Midbrain (tissue), 1 donor: ENCODE results near the gene GPR21.
A peak's percentile ranks its signal among the peaks of the same experiment; 100 is the strongest.

ENCODE experiments used
- DNase-seq: peaks from one replicate; lab custom pipeline; 2025; lab: John Stamatoyannopoulos, UW

Gene GPR21

GRCh38 chr9:123063896-123064295 lies 30.4 kb downstream of the GPR21 start:
- DNase-seq, result no peak

GRCh38 chr9:123064716-123065115 lies 31.2 kb downstream of the GPR21 start:
- DNase-seq, result no peak

DNA sequence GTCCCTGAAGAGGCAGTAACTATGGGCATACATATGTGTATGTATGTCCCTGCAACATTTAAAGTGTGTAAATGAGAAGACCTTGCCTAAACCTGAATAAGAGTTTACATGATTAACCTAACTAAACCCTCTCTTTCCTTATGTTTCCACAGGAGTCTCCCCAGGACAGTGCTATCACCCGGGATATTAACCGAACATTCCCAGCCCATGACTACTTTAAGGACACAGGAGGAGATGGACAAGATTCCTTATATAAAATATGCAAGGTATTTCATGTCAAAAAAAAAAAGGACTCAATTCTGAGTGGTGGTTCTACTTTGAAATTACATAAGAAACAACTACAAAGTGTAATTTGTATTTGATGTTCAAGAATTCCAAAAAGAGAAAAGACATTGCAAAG lies 31.7 kb downstream of the GPR21 start:
- DNase-seq, result no peak

GRCh38 chr9:123067136-123067535 lies 33.7 kb downstream of the GPR21 start:
- DNase-seq, result no peak

DNA sequence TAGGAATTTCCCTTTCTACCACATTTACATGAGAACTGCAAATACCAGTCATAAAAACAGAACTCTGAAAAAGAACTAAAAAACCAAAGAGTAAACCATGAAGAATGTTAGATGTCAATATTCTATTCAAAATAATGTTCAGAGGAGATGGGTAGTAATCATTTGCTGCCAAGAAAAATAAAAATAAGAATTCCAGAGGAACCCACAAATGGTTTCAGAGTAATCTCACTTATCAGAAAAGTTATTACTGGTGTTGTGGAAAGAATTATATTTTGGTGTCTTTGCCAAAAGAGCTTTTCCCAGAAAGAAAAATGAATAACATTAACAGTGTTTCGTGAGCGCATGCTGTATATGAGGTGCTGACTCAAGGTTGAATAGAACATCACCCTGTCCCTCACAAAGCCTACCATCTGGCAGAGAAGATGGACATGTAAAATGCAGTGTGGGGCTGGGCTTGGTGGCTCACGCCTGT lies 35.6 kb downstream of the GPR21 start:
- DNase-seq, result no peak

DNA sequence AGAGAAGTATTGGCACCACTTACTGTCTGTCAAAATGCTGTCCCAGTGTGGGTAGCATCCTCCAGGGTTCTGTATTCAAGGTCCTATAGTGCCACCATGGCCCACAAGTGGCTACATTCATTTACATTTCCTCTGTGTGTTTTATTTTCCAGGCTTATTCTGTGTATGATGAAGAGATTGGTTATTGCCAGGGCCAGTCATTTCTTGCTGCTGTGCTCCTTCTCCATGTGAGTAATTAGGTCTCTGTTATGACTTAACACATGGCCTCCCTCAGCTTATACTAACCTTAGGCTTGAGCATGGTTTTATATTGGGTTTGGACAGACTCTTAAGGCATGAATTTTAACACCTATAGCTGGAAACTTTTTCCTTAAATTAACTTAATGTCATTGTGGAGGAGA lies 36.7 kb downstream of the GPR21 start:
- no peak for DNase-seq

- no peak for DNase-seq
Measured at GRCh38 chr9:123072407-123072995, 39.0 kb downstream of the GPR21 start.

- DNase-seq, result no peak
Measured at GRCh38 chr9:123073441-123073840, 40.0 kb downstream of the GPR21 start.

- no peak for DNase-seq
Measured at GRCh38 chr9:123073991-123074422, 40.5 kb downstream of the GPR21 start.

DNA sequence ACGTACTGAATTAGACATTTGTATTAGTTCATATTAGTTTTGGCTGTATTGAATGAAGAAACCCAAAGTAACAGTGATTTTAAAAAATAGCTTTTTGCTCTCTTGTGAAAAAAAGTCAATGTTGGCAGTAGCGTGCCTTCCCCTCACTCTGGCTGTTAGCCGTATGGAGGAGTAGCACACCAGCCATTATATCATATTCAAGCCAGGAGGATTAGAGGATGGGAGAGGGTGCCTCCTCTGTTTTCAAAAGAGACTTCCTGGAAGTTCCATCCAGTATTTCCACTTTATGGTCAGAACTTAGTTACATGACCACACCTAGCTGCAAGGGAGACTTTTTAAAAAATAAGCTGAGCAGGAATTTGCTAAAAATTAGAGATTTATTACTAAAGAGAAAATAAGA lies 41.2 kb downstream of the GPR21 start:
- DNase-seq, result no peak

- no peak for DNase-seq
Measured at GRCh38 chr9:123080444-123080843, 47.0 kb downstream of the GPR21 start.

DNA sequence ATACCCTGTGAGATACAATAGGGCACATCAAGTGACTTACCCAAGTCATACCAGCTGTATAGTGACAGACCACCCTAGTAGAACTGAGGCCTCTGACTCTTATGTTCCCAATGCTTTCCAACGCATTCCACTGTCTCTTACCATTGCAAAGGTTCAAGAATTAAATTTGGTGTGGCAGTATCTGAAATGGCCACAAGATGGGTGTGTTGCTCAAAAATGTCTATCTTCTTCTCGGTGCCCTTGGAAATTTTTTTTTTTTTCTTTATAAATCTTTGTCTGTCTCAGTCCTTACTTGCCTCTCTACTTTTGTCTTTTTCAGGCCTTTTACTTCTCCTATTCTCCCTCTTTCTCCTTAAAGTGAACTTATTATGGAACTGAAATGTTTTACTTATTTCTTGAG lies 48.4 kb downstream of the GPR21 start:
- peak; percentile 18 for DNase-seq

- no peak for DNase-seq
Measured at GRCh38 chr9:123083680-123084079, 50.2 kb downstream of the GPR21 start.

- no peak for DNase-seq
Measured at GRCh38 chr9:123084256-123084655, 50.8 kb downstream of the GPR21 start.
